ENCODE data around the gene MARCHF3. TPM values are rescaled to one million over a fixed set of nuclear protein-coding genes. Genes with fewer than 3 reads are reported as not detected.

Gene MARCHF3
- total RNA-seq, 2 experiments from 2014 or later = 5.4 to 7.0 TPM

- H3K4me2 ChIP-seq (ENCODE audit: low read length) = no peak overlapping the region
- peaks cover 7% of the 10 kb centered on the region; the same call in 1 of the 2 replicates for H3K36me3 ChIP-seq (ENCODE audit: insufficient read depth, low read length)
- H3K27ac ChIP-seq (ENCODE audit: low read depth, low read length, poor library complexity, severe bottlenecking) = no peak overlapping the region
- no peak overlapping the region for H2AFZ ChIP-seq (ENCODE audit: low read length)
- ChIA-PET POLR2A (interaction anchor here (0.5 to 0.7 kb wide), 2 partner anchors 50 to 1077 kb away, joined by 3 read pairs; no protein-coding TSS in a partner anchor), CTCF (ENCODE audit: unreplicated experiment) (no interaction called here)
- TF ChIP-seq EZH2phosphoT487 (IDR thresholded peaks at IDR 0.05; ENCODE audit: borderline replicate concordance, low read depth, low read length) (no peak), CTCF (conservative IDR thresholded peaks at IDR 0.05; ENCODE audit: low read length) (no peak)
- no peaks in the 10 kb centered on the region for H3K79me2 ChIP-seq (ENCODE audit: insufficient read depth, low read depth, low read length)
- peaks cover 24% of the 10 kb centered on the region for H3K4me1 ChIP-seq (ENCODE audit: insufficient read depth, low read length, poor library complexity, severe bottlenecking)
- H3K4me3 ChIP-seq (ENCODE audit: low read depth, low read length, poor library complexity, severe bottlenecking) = no peak overlapping the region
- DNase-seq (ENCODE audit: low spot score) = no peak
- no TSS peak for BruUV-seq (replicated peaks)
- no peaks in the 10 kb centered on the region for H4K20me1 ChIP-seq (ENCODE audit: insufficient read depth, low read length)
- H3K9me2 ChIP-seq (ENCODE audit: insufficient read depth, low read length) = no peaks in the 10 kb centered on the region
- intact Hi-C loops (cut with micrococcal nuclease; ENCODE audit: unreplicated experiment) = loop anchor here (10.0 kb wide), 1 partner anchor 466 kb away; no protein-coding TSS in a partner anchor
- H3K9me3 ChIP-seq (ENCODE audit: low read length) = no peaks in the 10 kb centered on the region
Observed at GRCh38 chr5:126849101-126849678, 181.2 kb downstream of the MARCHF3 start.

GRCh38 chr5:126848253-126848652, 182.1 kb downstream of the MARCHF3 start:
- Histone ChIP-seq H3K79me2 (ENCODE audit: insufficient read depth, low read depth, low read length) (no peaks in the 10 kb centered on the region), H4K20me1 (ENCODE audit: insufficient read depth, low read length) (no peaks in the 10 kb centered on the region), H2AFZ (ENCODE audit: low read length) (no peak overlapping the region), H3K4me1 (ENCODE audit: insufficient read depth, low read length, poor library complexity, severe bottlenecking) (peaks cover 24% of the 10 kb centered on the region), H3K36me3 (ENCODE audit: insufficient read depth, low read length) (0 out of 2 replicates have a peak, but pooled peaks cover 2% of the 10 kb centered on the region), H3K4me3 (ENCODE audit: low read depth, low read length, poor library complexity, severe bottlenecking) (no peak overlapping the region), H3K4me2 (ENCODE audit: low read length) (no peak overlapping the region), H3K27ac (ENCODE audit: low read depth, low read length, poor library complexity, severe bottlenecking) (no peak overlapping the region), H3K9me3 (ENCODE audit: low read length) (no peaks in the 10 kb centered on the region), H3K9me2 (ENCODE audit: insufficient read depth, low read length) (no peaks in the 10 kb centered on the region)
- no peak for DNase-seq (ENCODE audit: low spot score)
- BruUV-seq (replicated peaks) = no TSS peak
- POLR2A ChIA-PET = no interaction called here
- intact Hi-C loops (cut with micrococcal nuclease; ENCODE audit: unreplicated experiment) = loop anchor here (10.0 kb wide), 1 partner anchor 467 kb away; no protein-coding TSS in a partner anchor
- CTCF ChIA-PET (ENCODE audit: unreplicated experiment) = no interaction called here
- TF ChIP-seq EZH2phosphoT487 (IDR thresholded peaks at IDR 0.05; ENCODE audit: borderline replicate concordance, low read depth, low read length) (no peak), CTCF (conservative IDR thresholded peaks at IDR 0.05; ENCODE audit: low read length) (no peak)

- Histone ChIP-seq H2AFZ (ENCODE audit: low read length) (no peak overlapping the region), H3K9me3 (ENCODE audit: low read length) (no peaks in the 10 kb centered on the region), H3K4me2 (ENCODE audit: low read length) (no peak overlapping the region), H3K4me3 (ENCODE audit: low read depth, low read length, poor library complexity, severe bottlenecking) (no peak overlapping the region), H3K9me2 (ENCODE audit: insufficient read depth, low read length) (no peaks in the 10 kb centered on the region), H3K27ac (ENCODE audit: low read depth, low read length, poor library complexity, severe bottlenecking) (no peak overlapping the region), H3K36me3 (ENCODE audit: insufficient read depth, low read length) (0 out of 2 replicates have a peak, but pooled peaks cover 2% of the 10 kb centered on the region), H4K20me1 (ENCODE audit: insufficient read depth, low read length) (no peaks in the 10 kb centered on the region), H3K4me1 (ENCODE audit: insufficient read depth, low read length, poor library complexity, severe bottlenecking) (peaks cover 24% of the 10 kb centered on the region), H3K79me2 (ENCODE audit: insufficient read depth, low read depth, low read length) (no peaks in the 10 kb centered on the region)
- intact Hi-C loops (cut with micrococcal nuclease; ENCODE audit: unreplicated experiment) = loop anchor here (10.0 kb wide), 1 partner anchor 467 kb away; no protein-coding TSS in a partner anchor
- TF ChIP-seq EZH2phosphoT487 (IDR thresholded peaks at IDR 0.05; ENCODE audit: borderline replicate concordance, low read depth, low read length) (no peak), CTCF (conservative IDR thresholded peaks at IDR 0.05; ENCODE audit: low read length) (no peak)
- no TSS peak for BruUV-seq (replicated peaks)
- ChIA-PET POLR2A (no interaction called here), CTCF (ENCODE audit: unreplicated experiment) (no interaction called here)
- no peak for DNase-seq (ENCODE audit: low spot score)
Observed at GRCh38 chr5:126847826-126848251, 182.5 kb downstream of the MARCHF3 start.
